GM12878 (cell line): Measurements from ENCODE around the gene CFAP74. TPM values are rescaled to one million over a fixed set of nuclear protein-coding genes. Genes with fewer than 3 reads are reported as not detected.

Source experiments
- ASH2L ChIP-seq: fragments of 300-600, 200-600 bp; sonication (generic); IDR thresholded peaks from 2 replicates; pipeline ENCODE4 v1.6.1; 2017; ENCODE audit warnings: low read depth, mild to moderate bottlenecking, borderline replicate concordance
- BCL11A ChIP-seq: IDR thresholded peaks from 2 replicates; pipeline ENCODE4 v1.6.1; 2011; ENCODE audit warnings: low read depth, low read length
- CEBPZ ChIP-seq: fragments of 150-350 bp; IDR thresholded peaks from 2 replicates; pipeline ENCODE4 v1.6.1; 2016; ENCODE audit warnings: low read depth, low read length
- CHD4 ChIP-seq: fragments of 200-600 bp; sonication (generic); IDR thresholded peaks from 2 replicates; pipeline ENCODE4 v1.6.1; 2016; ENCODE audit warnings: mild to moderate bottlenecking
- EED ChIP-seq: sonication (generic); IDR thresholded peaks from 2 replicates; pipeline ENCODE4 v1.6.1; 2016; ENCODE audit warnings: antibody characterized with exemption, low read depth
- EGR1 ChIP-seq, 2 experiments: IDR thresholded peaks; 1 replicate in 1 of 2; 2 replicates in 1 of 2; pipeline ENCODE4 v1.6.1; 2011 to 2012; ENCODE audit warnings: low read depth in 2 of 2, low read length in 2 of 2, borderline replicate concordance in 1 of 2, mild to moderate bottlenecking in 1 of 2, moderate library complexity in 1 of 2
- HDAC2 ChIP-seq: fragments of 200-600 bp; sonication (generic); IDR thresholded peaks from 2 replicates; pipeline ENCODE4 v1.6.1; 2017
- HDAC6 ChIP-seq: fragments of 200-600 bp; sonication (generic); IDR thresholded peaks from one replicate; pipeline ENCODE4 v1.8.0; 2017; ENCODE audit warnings: antibody characterized with exemption; ENCODE audit not compliant: unreplicated experiment
- HDGF ChIP-seq: fragments of 450-650 bp; IDR thresholded peaks from 2 replicates; pipeline ENCODE4 v1.6.1; 2016; ENCODE audit warnings: antibody characterized with exemption
- LARP7 ChIP-seq: fragments of 450-650 bp; IDR thresholded peaks from 2 replicates; pipeline ENCODE4 v1.6.1; 2017; ENCODE audit warnings: mild to moderate bottlenecking
- NR2C1 ChIP-seq: fragments of 450-650 bp; IDR thresholded peaks from 2 replicates; pipeline ENCODE4 v1.6.1; 2017; ENCODE audit warnings: antibody characterized with exemption, mild to moderate bottlenecking, moderate library complexity
- NR2F1 ChIP-seq: fragments of 450-650 bp; conservative IDR thresholded peaks from 2 replicates; pipeline ENCODE4 v1.6.1; 2017; ENCODE audit warnings: mild to moderate bottlenecking
- POU2F2 ChIP-seq: IDR thresholded peaks from 3 replicates; pipeline ENCODE4 v1.6.1; 2011; ENCODE audit warnings: low read depth, mild to moderate bottlenecking, low read length, borderline replicate concordance
- RELA ChIP-seq: fragments of 450-650 bp; IDR thresholded peaks from 2 replicates; pipeline ENCODE4 v1.8.0; 2014; ENCODE audit warnings: borderline replicate concordance; ENCODE audit not compliant: partially characterized antibody
- RELB ChIP-seq: fragments of 450-650 bp; IDR thresholded peaks from 2 replicates; pipeline ENCODE4 v1.6.1; 2017; ENCODE audit warnings: low read depth, mild to moderate bottlenecking, moderate library complexity
- SMAD5 ChIP-seq: IDR thresholded peaks from 2 replicates; pipeline ENCODE4 v1.6.1; 2016; ENCODE audit warnings: antibody characterized with exemption, low read depth
- TAF1 ChIP-seq: IDR thresholded peaks from 2 replicates; pipeline ENCODE4 v1.6.1; 2011; ENCODE audit warnings: mild to moderate bottlenecking, low read depth, low read length, borderline replicate concordance
- ZBTB40 ChIP-seq: fragments of 450-650 bp; IDR thresholded peaks from 2 replicates; pipeline ENCODE4 v1.6.1; 2016; ENCODE audit warnings: mild to moderate bottlenecking, moderate library complexity, borderline replicate concordance
- ZNF384 ChIP-seq: IDR thresholded peaks from 2 replicates; pipeline ENCODE4 v1.6.1; 2012; ENCODE audit warnings: low read depth, mild to moderate bottlenecking, low read length, improper control_type of control experiment, borderline replicate concordance
- polyA plus RNA-seq, 11 experiments: library from polyadenylated mRNA; depleted of rRNA in 4 of 11; unstranded in 6 of 11; stranded (reverse) in 5 of 11; fragments of >200 nt; fragmentation: Nextera tagmentation in 4 of 11; fragmentation: Illumina TruSeq in 1 of 11; extraction: Ambion mirVana in 4 of 11; extraction: Trizol in 1 of 11; gene quantifications; 1 replicate in 1 of 11; 2 replicates in 10 of 11; pipeline versions ENCODE4 v1.2.1 to v1.2.3, GENCODE V29; 2011 to 2016; ENCODE audit warnings: inconsistent platforms in 2 of 11, missing spikeins in 2 of 11, low read depth in 1 of 11
- total RNA-seq, 4 experiments: library from RNA; depleted of rRNA in 3 of 4; stranded (reverse); fragments of >200 nt in 3 of 4; fragmentation: Illumina TruSeq in 1 of 4; extraction: Trizol in 1 of 4; gene quantifications; 2 replicates each; pipeline versions ENCODE4 v1.2.1 to v1.2.3, GENCODE V29; 2013 to 2021
- TF ChIP-seq, protein P1 (sequence below): IDR thresholded peaks from 2 replicates; pipeline ENCODE4 v1.6.1; 2011; ENCODE audit warnings: borderline replicate concordance, low read depth, mild to moderate bottlenecking, moderate library complexity, low read length; ENCODE audit not compliant: insufficient read depth, poor library complexity, severe bottlenecking

CFAP74 gene
- total and polyA plus RNA-seq, 10 of the 15 experiments (the other 5 are each of a cell fraction or from before 2014, with no cell fraction given) = 0.01 TPM; not detected in 9

DNA sequence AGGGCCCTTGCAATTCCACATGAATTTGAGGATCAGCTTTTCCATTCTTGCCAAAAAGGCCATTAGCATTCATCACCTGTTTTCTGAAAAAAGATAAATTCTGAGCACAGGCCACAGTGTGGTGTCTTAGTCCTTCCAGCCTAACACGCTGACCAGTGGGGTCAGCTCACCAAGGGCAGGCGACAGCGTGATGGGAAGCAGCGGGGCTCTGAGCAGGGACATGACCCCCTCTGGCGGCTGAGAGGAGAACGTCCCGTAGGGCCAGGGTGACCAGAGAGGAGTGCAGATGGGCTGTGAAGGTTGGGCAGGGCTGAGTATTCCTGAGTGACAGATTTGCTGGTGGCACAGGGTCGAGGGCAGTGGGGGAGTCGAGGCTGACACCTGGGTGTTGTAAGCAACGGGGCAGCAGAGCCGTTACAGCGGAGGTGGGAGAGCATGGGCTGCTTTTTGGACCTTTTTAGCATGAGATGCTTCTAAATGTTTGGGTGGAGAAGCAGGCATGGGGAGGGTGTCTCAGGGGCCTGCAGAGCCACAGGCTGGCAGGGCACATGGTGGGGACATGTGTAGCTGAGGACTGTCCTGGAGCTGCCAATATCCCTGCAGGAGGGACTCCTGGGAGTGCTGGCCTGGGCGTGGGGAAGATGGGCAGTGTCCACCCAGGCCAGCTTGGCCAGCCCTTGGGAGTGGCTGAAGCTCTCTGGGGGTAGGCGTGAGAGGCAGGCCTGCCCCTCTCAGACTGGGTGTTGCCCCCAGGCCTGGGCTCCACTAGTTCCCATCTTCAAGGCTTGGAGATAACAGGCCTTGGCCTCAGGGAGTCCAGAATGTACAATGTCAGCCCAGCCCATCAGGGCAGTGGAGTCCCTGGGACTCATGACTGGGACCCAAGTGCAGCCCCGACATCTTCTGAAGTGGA is 97.1 kb downstream of the CFAP74 start (continued):
- TF ChIP-seq CEBPZ (no peak), HDGF (peak; percentile 81; the same call in 1 of the 2 replicates), RELB (no peak), EED (0 out of 2 replicates have a peak, but pooled peaks have one; percentile 28), ASH2L (no peak), HDAC6 (no peak), CHD4 (no peak), LARP7 (no peak), ZNF384 (no peak), ZBTB40 (no peak), EGR1 (IDR thresholded peaks at IDR 0.05; ENCODE audit: borderline replicate concordance in 1 of 2, low read depth in 2 of 2, low read length in 2 of 2) (no peak), HDAC2 (no peak), SMAD5 (no peak), NR2F1 (peak; percentile 69), TAF1 (no peak), RELA (no peak), BCL11A (no peak), NR2C1 (no peak), POU2F2 (no peak)
- TF ChIP-seq, protein P1, sequence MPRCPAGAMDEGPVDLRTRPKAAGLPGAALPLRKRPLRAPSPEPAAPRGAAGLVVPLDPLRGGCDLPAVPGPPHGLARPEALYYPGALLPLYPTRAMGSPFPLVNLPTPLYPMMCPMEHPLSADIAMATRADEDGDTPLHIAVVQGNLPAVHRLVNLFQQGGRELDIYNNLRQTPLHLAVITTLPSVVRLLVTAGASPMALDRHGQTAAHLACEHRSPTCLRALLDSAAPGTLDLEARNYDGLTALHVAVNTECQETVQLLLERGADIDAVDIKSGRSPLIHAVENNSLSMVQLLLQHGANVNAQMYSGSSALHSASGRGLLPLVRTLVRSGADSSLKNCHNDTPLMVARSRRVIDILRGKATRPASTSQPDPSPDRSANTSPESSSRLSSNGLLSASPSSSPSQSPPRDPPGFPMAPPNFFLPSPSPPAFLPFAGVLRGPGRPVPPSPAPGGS = no peak
